ENCODE measurements around the gene CDK15.

GRCh38 chr2:201840726-201841125, 34.4 kb downstream of the CDK15 start:
- TF ChIP-seq CTCF (IDR thresholded peaks at IDR 0.05) = no peak
- TF ChIP-seq, protein P1, sequence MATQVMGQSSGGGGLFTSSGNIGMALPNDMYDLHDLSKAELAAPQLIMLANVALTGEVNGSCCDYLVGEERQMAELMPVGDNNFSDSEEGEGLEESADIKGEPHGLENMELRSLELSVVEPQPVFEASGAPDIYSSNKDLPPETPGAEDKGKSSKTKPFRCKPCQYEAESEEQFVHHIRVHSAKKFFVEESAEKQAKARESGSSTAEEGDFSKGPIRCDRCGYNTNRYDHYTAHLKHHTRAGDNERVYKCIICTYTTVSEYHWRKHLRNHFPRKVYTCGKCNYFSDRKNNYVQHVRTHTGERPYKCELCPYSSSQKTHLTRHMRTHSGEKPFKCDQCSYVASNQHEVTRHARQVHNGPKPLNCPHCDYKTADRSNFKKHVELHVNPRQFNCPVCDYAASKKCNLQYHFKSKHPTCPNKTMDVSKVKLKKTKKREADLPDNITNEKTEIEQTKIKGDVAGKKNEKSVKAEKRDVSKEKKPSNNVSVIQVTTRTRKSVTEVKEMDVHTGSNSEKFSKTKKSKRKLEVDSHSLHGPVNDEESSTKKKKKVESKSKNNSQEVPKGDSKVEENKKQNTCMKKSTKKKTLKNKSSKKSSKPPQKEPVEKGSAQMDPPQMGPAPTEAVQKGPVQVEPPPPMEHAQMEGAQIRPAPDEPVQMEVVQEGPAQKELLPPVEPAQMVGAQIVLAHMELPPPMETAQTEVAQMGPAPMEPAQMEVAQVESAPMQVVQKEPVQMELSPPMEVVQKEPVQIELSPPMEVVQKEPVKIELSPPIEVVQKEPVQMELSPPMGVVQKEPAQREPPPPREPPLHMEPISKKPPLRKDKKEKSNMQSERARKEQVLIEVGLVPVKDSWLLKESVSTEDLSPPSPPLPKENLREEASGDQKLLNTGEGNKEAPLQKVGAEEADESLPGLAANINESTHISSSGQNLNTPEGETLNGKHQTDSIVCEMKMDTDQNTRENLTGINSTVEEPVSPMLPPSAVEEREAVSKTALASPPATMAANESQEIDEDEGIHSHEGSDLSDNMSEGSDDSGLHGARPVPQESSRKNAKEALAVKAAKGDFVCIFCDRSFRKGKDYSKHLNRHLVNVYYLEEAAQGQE (IDR thresholded peaks at IDR 0.05; ENCODE audit: insufficient read depth in 1 of 2, low read depth in 2 of 2, low read length in 1 of 2) = no peak
- no peak for TF ChIP-seq SIN3A (IDR thresholded peaks at IDR 0.05; ENCODE audit: borderline replicate concordance, insufficient read depth, low read depth, low read length)
- TF ChIP-seq TCF7L2 (IDR thresholded peaks at IDR 0.05; ENCODE audit: low read depth, low read length) = no peak
- no peak for TF ChIP-seq POLR2AphosphoS5 (IDR thresholded peaks at IDR 0.05; ENCODE audit: low read depth, low read length)

All from Panc1 (cell line).